Endometrium (tissue), 2 donors: ENCODE results near the gene TP53TG3F.
"Not testable (repeated sequence)": the region's sequence is repeated elsewhere in the genome, so short reads cannot be mapped to it uniquely, and the experiment has no call there.

Experiments used
- FAIRE-seq: peaks from 2 replicates; lab custom pipeline; 2012; peaks lifted over from hg19 to GRCh38; lab: Jason Lieb, UNC
- donor health status: control.
- donor health status: control.

Gene TP53TG3F, protein sequence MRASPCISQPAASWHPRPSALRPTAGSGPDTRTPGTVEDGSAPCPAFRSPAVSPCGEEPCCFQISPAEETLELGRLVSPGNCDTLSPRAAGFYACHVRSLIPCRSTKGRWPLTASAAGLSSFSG

DNA sequence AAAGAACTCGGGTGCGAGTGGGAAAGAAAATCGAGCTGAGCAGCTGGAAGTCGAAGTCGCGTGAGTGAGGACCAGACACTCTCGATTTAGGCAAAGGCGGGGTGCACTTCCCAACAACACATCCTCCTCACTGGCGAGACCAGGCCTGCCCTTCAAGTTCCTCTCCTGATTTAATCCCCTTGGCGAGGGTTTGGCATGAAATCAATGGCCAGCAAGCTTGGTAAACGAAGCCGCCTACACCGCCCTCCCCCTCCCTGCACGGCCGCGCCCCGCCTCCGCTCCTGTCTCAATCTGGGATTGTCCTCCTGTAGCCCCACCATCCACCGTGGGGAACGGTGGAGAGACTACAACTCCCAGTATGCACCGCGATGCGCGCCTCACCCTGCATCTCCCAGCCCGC, at the start of gene TP53TG3F:
TP53TG3F (plus strand) TSS at position 301 of the 400 bp plus-strand sequence; CDS start at position 369, 68 bp downstream.
- FAIRE-seq: not testable (repeated sequence)

DNA sequence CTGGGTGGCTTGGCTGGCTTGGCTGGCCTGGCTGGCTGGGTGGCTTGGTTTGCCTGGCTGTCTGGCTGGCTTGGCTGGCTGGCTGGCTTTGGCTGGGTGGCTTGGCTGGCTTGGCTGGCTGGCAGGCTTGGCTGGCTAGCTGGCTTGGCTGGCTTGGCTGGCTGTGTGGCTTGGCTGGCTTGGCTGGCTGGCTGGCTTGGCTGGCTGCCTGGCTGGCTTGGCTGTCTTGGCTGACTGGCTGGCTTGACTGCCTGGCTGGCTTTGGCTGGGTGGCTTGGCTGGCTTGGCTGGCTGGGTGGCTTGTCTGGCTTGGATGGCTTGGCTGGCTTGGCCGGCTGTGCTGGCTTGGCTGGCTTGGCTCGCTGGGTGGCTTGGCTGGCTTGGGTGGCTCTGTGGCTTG, 32.2 kb downstream of the TP53TG3F start:
- FAIRE-seq: not testable (repeated sequence)

DNA sequence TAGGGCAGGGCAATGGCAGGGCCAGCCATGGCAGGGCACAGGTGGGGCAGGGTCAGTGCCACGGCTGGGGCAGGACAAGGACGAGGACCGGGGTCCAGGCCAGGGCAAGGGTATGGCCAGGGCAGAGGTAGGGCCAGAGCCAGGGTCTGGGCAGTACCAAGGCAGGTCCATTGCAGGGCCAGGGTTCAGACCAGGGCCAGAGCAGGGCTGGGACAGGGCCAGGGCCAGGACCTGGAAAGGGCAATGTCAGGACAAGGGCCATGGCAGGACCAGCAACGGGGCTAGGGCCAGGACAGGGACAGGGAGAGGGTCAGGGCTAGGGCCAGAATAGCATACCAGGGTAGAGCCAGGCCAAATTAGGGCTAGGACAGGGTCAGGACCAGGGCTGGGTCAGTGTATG, 47.8 kb downstream of the TP53TG3F start:
- not testable (repeated sequence) for FAIRE-seq

DNA sequence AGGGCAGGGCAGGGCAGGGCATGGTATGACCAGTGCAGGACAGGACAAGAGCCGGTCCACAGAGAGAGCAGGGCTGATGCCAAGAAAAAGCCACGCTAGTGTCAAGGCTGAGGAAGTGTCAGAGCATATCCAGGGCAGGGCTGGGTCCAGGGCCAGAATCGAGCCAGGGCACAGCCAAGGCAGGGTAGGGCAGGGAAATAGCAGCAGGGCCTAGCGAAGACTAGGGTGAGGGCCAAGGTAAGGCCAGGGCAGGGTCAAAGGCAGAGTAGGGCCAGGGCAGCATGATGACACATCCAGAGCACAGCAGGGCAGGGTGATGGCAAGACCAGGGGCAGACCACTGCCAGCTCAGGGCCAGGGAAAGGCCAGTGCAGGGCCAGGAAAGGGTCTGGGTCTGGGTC, 49.7 kb downstream of the TP53TG3F start:
- not testable (repeated sequence) for FAIRE-seq

DNA sequence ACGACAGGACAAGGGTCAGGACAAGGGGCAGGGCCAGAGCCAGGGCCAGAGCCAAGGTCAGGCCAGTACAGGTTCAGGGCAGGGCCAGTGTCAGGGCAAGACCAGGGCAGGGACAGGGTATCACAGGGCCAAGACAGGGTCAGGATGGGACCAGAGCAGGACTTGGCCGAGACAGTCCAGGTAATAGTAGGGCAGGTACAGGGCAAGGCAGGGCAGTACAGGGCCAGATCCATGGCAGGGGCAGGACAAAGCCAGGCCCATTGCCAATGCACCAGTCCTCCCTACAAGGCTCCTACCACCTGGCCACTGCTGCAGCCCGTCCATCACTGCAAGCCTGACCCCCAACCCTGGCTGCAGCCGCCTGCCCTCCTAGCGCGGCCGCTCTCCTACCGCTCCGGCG, 50.5 kb downstream of the TP53TG3F start:
- not testable (repeated sequence) for FAIRE-seq
